ENCODE results near the gene PPP4R2. TPM values are rescaled to one million over a fixed set of nuclear protein-coding genes. Genes with fewer than 3 reads are reported as not detected.
A peak's percentile ranks its signal among the peaks of the same experiment; 100 is the strongest.

The PPP4R2 gene
- total RNA-seq, 4 donors from 2014 or later = 39.9 to 49.6 (median 44.2) TPM

DNA sequence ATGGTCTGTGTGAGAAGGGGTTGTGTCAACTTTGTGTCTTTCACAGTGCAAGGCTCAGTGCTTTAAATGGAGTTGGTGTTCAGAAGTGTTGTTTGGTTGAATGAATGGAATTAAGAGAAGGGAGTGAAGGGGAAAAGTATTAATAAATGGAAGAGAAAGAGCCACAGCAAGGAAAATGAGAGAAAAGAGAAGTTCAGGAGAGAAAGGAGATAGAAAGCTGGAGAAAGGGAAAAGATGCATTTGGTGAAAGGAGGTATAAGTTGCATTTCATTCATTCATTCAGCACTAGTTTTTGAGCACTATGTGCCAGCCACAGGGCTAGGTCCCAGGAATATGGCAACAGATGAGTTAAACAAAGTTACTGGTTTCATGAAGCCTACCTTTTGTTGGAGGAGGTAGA lies 34.3 kb upstream of the PPP4R2 start:
- TF ChIP-seq CTCF (IDR thresholded peaks at IDR 0.05) (no peak), POLR2A (IDR thresholded peaks at IDR 0.05) (no peak)

DNA sequence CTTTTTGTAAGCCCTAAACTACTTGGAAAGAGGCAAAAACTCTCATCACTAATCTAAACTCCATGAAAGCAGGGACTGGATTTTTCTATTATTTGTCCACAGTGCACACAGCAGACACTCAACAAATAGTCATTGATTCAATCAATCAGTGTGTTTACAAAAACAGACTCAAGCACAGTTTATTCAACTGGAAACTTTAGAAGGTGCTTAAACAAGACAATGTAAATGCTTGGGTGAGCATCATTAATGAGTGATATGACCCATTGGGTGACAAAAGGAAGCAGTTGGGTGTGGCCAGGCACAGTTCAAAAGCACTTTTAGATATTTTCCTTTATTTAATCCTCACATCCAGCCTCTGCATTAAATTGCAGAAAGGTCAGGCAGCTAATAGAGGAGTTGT lies 32.0 kb upstream of the PPP4R2 start:
- no peaks in the 10 kb centered on the region for H3K9me3 ChIP-seq
- DNase-seq = no peak
- no peak overlapping the region for H3K4me3 ChIP-seq
- H3K36me3 ChIP-seq = no peaks in the 10 kb centered on the region
- no peak for TF ChIP-seq CTCF (IDR thresholded peaks at IDR 0.05)
- no peak for TF ChIP-seq POLR2A (IDR thresholded peaks at IDR 0.05)
- H3K27ac ChIP-seq = no peak overlapping the region
- H3K27me3 ChIP-seq = no peaks in the 10 kb centered on the region
- H3K4me1 ChIP-seq = peaks cover 0 to 26% (median 1%) of the 10 kb centered on the region in 4 donors

More for the DNA sequence above, 34.3 kb upstream of the PPP4R2 start:
- no peak overlapping the region for H3K4me3 ChIP-seq
- DNase-seq = no peak
- no peaks in the 10 kb centered on the region for H3K27me3 ChIP-seq
- H3K9me3 ChIP-seq = no peaks in the 10 kb centered on the region
- H3K36me3 ChIP-seq = no peaks in the 10 kb centered on the region
- no peak overlapping the region for H3K27ac ChIP-seq
- peaks cover 0 to 26% (median 1%) of the 10 kb centered on the region in 4 donors for H3K4me1 ChIP-seq

GRCh38 chr3:72968266-72968664 lies 28.3 kb upstream of the PPP4R2 start:
- no peak overlapping the region for H3K4me3 ChIP-seq
- H3K36me3 ChIP-seq = no peaks in the 10 kb centered on the region
- peaks cover 0 to 7% (median 0%) of the 10 kb centered on the region in 4 donors for H3K4me1 ChIP-seq
- no peaks in the 10 kb centered on the region for H3K9me3 ChIP-seq
- no peaks in the 10 kb centered on the region for H3K27me3 ChIP-seq
- TF ChIP-seq CTCF (IDR thresholded peaks at IDR 0.05) (no peak), POLR2A (IDR thresholded peaks at IDR 0.05) (no peak)
- peak overlapping the region in 1 of 4 donors; percentile 21 for H3K27ac ChIP-seq
- no peak for DNase-seq

DNA sequence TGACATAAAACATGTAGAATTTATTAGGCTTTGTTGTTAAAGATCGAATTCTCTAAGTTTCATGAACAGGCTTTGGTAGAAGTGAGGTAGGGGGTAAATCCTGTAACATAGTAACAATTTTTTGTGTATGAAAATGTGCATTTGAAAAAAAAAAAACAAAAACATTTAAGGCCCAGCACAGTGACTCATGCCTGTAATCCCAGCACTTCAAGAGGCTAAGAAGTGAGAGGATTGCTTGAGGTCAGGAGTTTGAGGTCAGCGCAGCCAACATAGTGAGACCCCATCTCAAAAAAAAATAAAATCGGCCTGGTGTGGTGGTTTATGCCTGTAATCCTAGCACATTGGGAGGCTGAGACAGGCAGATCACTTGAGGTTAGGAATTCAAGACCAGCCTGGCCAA lies 26.8 kb upstream of the PPP4R2 start:
- no peaks in the 10 kb centered on the region for H3K27me3 ChIP-seq
- H3K4me3 ChIP-seq = no peak overlapping the region
- no peaks in the 10 kb centered on the region for H3K36me3 ChIP-seq
- H3K27ac ChIP-seq = no peak overlapping the region
- TF ChIP-seq POLR2A (IDR thresholded peaks at IDR 0.05) = no peak
- no peak for TF ChIP-seq CTCF (IDR thresholded peaks at IDR 0.05)
- peaks cover 0 to 7% (median 0%) of the 10 kb centered on the region in 4 donors for H3K4me1 ChIP-seq
- no peak for DNase-seq
- H3K9me3 ChIP-seq = no peaks in the 10 kb centered on the region

DNA sequence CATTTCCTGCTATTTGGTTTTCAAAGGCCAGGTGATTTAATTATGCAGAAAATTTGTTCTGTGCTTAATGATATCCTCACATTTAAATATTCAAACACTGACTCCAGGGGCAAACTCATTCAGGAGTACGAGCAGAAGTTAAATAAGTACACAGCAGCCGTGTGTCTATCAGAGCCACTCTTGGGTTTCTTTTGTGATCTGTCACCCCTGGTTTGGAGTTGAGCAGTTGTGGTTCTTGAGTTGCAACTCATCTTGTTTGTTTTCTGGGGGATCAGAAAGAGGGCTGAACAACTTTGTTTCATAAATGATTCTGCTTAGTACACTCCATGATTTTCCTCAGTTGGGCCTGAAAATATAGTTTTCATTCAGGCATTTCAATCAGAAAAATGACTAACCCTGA lies 25.7 kb upstream of the PPP4R2 start:
- no peak for DNase-seq
- peaks cover 0 to 7% (median 0%) of the 10 kb centered on the region in 4 donors for H3K4me1 ChIP-seq
- H3K36me3 ChIP-seq = no peaks in the 10 kb centered on the region
- H3K27me3 ChIP-seq = no peaks in the 10 kb centered on the region
- H3K4me3 ChIP-seq = no peak overlapping the region
- no peaks in the 10 kb centered on the region for H3K9me3 ChIP-seq
- no peak overlapping the region for H3K27ac ChIP-seq
- TF ChIP-seq POLR2A (IDR thresholded peaks at IDR 0.05) = no peak

DNA sequence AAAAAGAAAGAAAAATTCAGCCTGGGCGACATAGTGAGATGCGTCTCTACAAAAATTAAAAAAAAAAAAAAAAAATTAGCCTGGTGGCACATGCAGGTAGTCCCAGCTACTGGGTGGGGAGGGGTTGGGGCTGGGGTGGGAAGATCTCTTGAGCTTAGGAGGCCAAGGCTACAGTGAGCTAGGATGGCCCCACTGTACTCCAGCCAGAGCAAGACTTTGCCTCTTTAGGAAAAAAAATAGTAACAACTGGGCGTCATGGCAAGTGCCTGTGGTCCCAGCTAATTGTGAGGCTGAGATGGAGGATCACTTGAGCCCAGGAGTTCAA lies 23.9 kb upstream of the PPP4R2 start:
- H3K4me1 ChIP-seq = no peaks in the 10 kb centered on the region
- no peak for DNase-seq
- no peaks in the 10 kb centered on the region for H3K9me3 ChIP-seq
- H3K27ac ChIP-seq = peak overlapping the region in 1 of 4 donors; percentile 55
- TF ChIP-seq CTCF (IDR thresholded peaks at IDR 0.05) (no peak), POLR2A (IDR thresholded peaks at IDR 0.05) (no peak)
- H3K36me3 ChIP-seq = peaks cover 0 to 2% (median 0%) of the 10 kb centered on the region in 3 donors
- H3K27me3 ChIP-seq = no peaks in the 10 kb centered on the region
- H3K4me3 ChIP-seq = no peak overlapping the region
